ENCODE results near the gene ATP9B. TPM values are rescaled to one million over a fixed set of nuclear protein-coding genes. Genes with fewer than 3 reads are reported as not detected.

ATP9B gene
- total and polyA plus RNA-seq, 9 donors: 19.9 to 72.1 (median 43.2) TPM

GRCh38 chr18:79385708-79386341 is 316.6 kb downstream of the ATP9B start:
- H3K27ac ChIP-seq: no peak overlapping the region
- WGBS, 3 donors: 22 to 39% (median 26%) methylated on average over 21 of the region's 21 CpGs
- H3K4me3 ChIP-seq: no peak overlapping the region
- no peaks in the 10 kb centered on the region for H3K9me3 ChIP-seq
- intact Hi-C loops (cut with DNase I): no loop called here
- TF ChIP-seq POLR2A (IDR thresholded peaks at IDR 0.05) (no peak), CTCF (IDR thresholded peaks at IDR 0.05) (no peak), EP300 (IDR thresholded peaks at IDR 0.05) (no peak)
- no peak for DNase-seq
- H3K36me3 ChIP-seq: no peaks in the 10 kb centered on the region
- peaks cover 5% of the 10 kb centered on the region for H3K4me1 ChIP-seq (ENCODE audit: insufficient read depth)
- no peaks in the 10 kb centered on the region for H3K27me3 ChIP-seq

- 79 to 83% (median 80%) methylated on average over 14 of the region's 14 CpGs for WGBS, 3 donors
- TF ChIP-seq POLR2A (IDR thresholded peaks at IDR 0.05) (no peak), CTCF (IDR thresholded peaks at IDR 0.05) (no peak), EP300 (IDR thresholded peaks at IDR 0.05) (no peak)
- Histone ChIP-seq H3K4me3 (no peak overlapping the region), H3K27me3 (no peaks in the 10 kb centered on the region), H3K4me1 (ENCODE audit: insufficient read depth) (peaks cover 5% of the 10 kb centered on the region), H3K36me3 (no peaks in the 10 kb centered on the region), H3K9me3 (no peaks in the 10 kb centered on the region), H3K27ac (no peak overlapping the region)
- DNase-seq: no peak
- intact Hi-C loops (cut with DNase I): no loop called here
Measured at GRCh38 chr18:79386547-79386946, 317.4 kb downstream of the ATP9B start.

- DNase-seq: no peak
- Histone ChIP-seq H3K27ac (no peak overlapping the region), H3K9me3 (no peaks in the 10 kb centered on the region), H3K27me3 (no peaks in the 10 kb centered on the region), H3K4me3 (no peak overlapping the region), H3K36me3 (no peaks in the 10 kb centered on the region), H3K4me1 (ENCODE audit: insufficient read depth) (peaks cover 5% of the 10 kb centered on the region)
- 68 to 87% (median 74%) methylated on average over 6 of the region's 6 CpGs for WGBS, 3 donors
- intact Hi-C loops (cut with DNase I): no loop called here
- TF ChIP-seq POLR2A (IDR thresholded peaks at IDR 0.05): no peak
- TF ChIP-seq EP300 (IDR thresholded peaks at IDR 0.05): no peak
- TF ChIP-seq CTCF (IDR thresholded peaks at IDR 0.05): no peak
Measured at GRCh38 chr18:79387214-79387613, 318.0 kb downstream of the ATP9B start.

GRCh38 chr18:79387615-79388014 is 318.4 kb downstream of the ATP9B start:
- intact Hi-C loops (cut with DNase I): no loop called here
- no peaks in the 10 kb centered on the region for H3K27me3 ChIP-seq

More at GRCh38 chr18:79387615-79388014, 318.4 kb downstream of the ATP9B start:
- H3K4me1 ChIP-seq (ENCODE audit: insufficient read depth): peaks cover 5% of the 10 kb centered on the region
- no peak for DNase-seq
- no peak overlapping the region for H3K27ac ChIP-seq
- no peak overlapping the region for H3K4me3 ChIP-seq
- H3K36me3 ChIP-seq: no peaks in the 10 kb centered on the region
- TF ChIP-seq CTCF (IDR thresholded peaks at IDR 0.05): no peak
- no peak for TF ChIP-seq EP300 (IDR thresholded peaks at IDR 0.05)
- TF ChIP-seq POLR2A (IDR thresholded peaks at IDR 0.05): no peak
- WGBS, 3 donors: 67 to 76% (median 75%) methylated on average over 11 of the region's 11 CpGs
- no peaks in the 10 kb centered on the region for H3K9me3 ChIP-seq

All from ovary (tissue), 9 donors.